WTC11 (cell line): ENCODE data around the gene MRS2. TPM values are rescaled to one million over a fixed set of nuclear protein-coding genes. Genes with fewer than 3 reads are reported as not detected.

Experiments
- ATAC-seq: fragments of 200-7000 bp; cut with Tn5 transposase; 2 replicates; pipeline ENCODE4 v1.10.0; 2021; ENCODE audit warnings: mild to moderate bottlenecking, moderate library complexity
- CTCF ChIA-PET: fragments of 300-600 bp; sonication (Branson Sonifier 250); formaldehyde crosslinking; loops from one replicate; lab custom pipeline; 2021; ENCODE audit warnings: antibody characterized with exemption; lab: Charles Lee
- POLR2A ChIA-PET: fragments of 350-600 bp; sonication (Branson Sonifier 250); formaldehyde crosslinking; loops from one replicate; lab custom pipeline; 2021; ENCODE audit warnings: antibody characterized with exemption; lab: Charles Lee
- DNase-seq: peaks from one replicate; pipeline ENCODE4 v3.0.0; 2021; ENCODE audit warnings: low spot score
- H3K27ac Mint-ChIP-seq: 2 replicates; pipeline ENCODE4 v1.8.0; 2021; ENCODE audit warnings: mixed read lengths
- H3K27me3 Mint-ChIP-seq: 2 replicates; pipeline ENCODE4 v1.8.0; 2021; ENCODE audit warnings: low read depth, mild to moderate bottlenecking, moderate library complexity, mixed read lengths
- H3K36me3 Mint-ChIP-seq: 2 replicates; pipeline ENCODE4 v1.8.0; 2021; ENCODE audit warnings: mixed read lengths
- H3K4me1 Mint-ChIP-seq: 2 replicates; pipeline ENCODE4 v1.8.0; 2022; ENCODE audit warnings: mixed read lengths
- H3K4me3 Mint-ChIP-seq: 2 replicates; pipeline ENCODE4 v1.8.0; 2021; ENCODE audit warnings: mild to moderate bottlenecking, moderate library complexity, mixed read lengths
- H3K9me3 Mint-ChIP-seq: 2 replicates; pipeline ENCODE4 v1.8.0; 2021; ENCODE audit warnings: mixed read lengths
- ATF1 ChIP-seq: sonication (generic); formaldehyde crosslinking; IDR thresholded peaks from 2 replicates; pipeline ENCODE4 v1.8.1; 2023; ENCODE audit warnings: mild to moderate bottlenecking, moderate library complexity, missing genetic modification reagents
- ATF2 ChIP-seq: sonication (generic); formaldehyde crosslinking; IDR thresholded peaks from 2 replicates; pipeline ENCODE4 v1.8.1; 2022; ENCODE audit warnings: low read depth, missing genetic modification reagents, borderline replicate concordance
- ATF6 ChIP-seq: sonication (generic); formaldehyde crosslinking; IDR thresholded peaks from 2 replicates; pipeline ENCODE4 v1.8.1; 2023; ENCODE audit warnings: mild to moderate bottlenecking, missing genetic modification reagents
- ELF4 ChIP-seq: sonication (generic); formaldehyde crosslinking; IDR thresholded peaks from 2 replicates; pipeline ENCODE4 v1.8.1; 2022; ENCODE audit warnings: low read depth, mild to moderate bottlenecking, moderate library complexity, missing genetic modification reagents
- FOXK1 ChIP-seq: sonication (generic); formaldehyde crosslinking; IDR thresholded peaks from 2 replicates; pipeline ENCODE4 v1.8.0; 2022; ENCODE audit warnings: mild to moderate bottlenecking, moderate library complexity, missing genetic modification reagents
- GRHL2 ChIP-seq: fragments of 250-450 bp; sonication (Bioruptor Pico); IDR thresholded peaks from 2 replicates; pipeline ENCODE4 v1.8.0; 2022; ENCODE audit warnings: mild to moderate bottlenecking, moderate library complexity; ENCODE audit not compliant: insufficient replicate concordance, severe bottlenecking
- KAT7 ChIP-seq: sonication (generic); formaldehyde crosslinking; IDR thresholded peaks from 2 replicates; pipeline ENCODE4 v1.8.1; 2023; ENCODE audit warnings: missing genetic modification reagents, mild to moderate bottlenecking, borderline replicate concordance
- NFATC4 ChIP-seq: fragments of 250-450 bp; sonication (Bioruptor Pico); IDR thresholded peaks from 2 replicates; pipeline ENCODE4 v1.9.0; 2021; ENCODE audit warnings: mild to moderate bottlenecking
- SOX15 ChIP-seq: fragments of 250-450 bp; sonication (Bioruptor Pico); IDR thresholded peaks from 2 replicates; pipeline ENCODE4 v1.9.0; 2021; ENCODE audit warnings: mild to moderate bottlenecking
- ZNF396 ChIP-seq: fragments of 250-450 bp; sonication (Bioruptor Pico); IDR thresholded peaks from 2 replicates; pipeline ENCODE4 v1.8.0; 2021; ENCODE audit warnings: mild to moderate bottlenecking, moderate library complexity, borderline replicate concordance
- ZNF416 ChIP-seq: fragments of 250-450 bp; sonication (Bioruptor Pico); IDR thresholded peaks from 2 replicates; pipeline ENCODE4 v1.9.0; 2021; ENCODE audit warnings: mild to moderate bottlenecking, inconsistent platforms
- ZNF423 ChIP-seq: fragments of 250-450 bp; sonication (Bioruptor Pico); IDR thresholded peaks from 2 replicates; pipeline ENCODE4 v2.1.2; 2022; ENCODE audit warnings: mild to moderate bottlenecking, moderate library complexity
- ZNF512 ChIP-seq: sonication (generic); formaldehyde crosslinking; IDR thresholded peaks from 2 replicates; pipeline ENCODE4 v1.8.1; 2022; ENCODE audit warnings: missing genetic modification reagents, borderline replicate concordance
- total RNA-seq: library from RNA; stranded (reverse); gene quantifications from 3 replicates; pipeline ENCODE4 v1.2.3, GENCODE V29; 2021
- TF ChIP-seq, protein P1 (sequence below): sonication (generic); formaldehyde crosslinking; IDR thresholded peaks from 2 replicates; pipeline ENCODE4 v1.8.0; 2022; ENCODE audit warnings: mild to moderate bottlenecking, missing genetic modification reagents
- TF ChIP-seq, protein P2 (sequence below): fragments of 250-450 bp; sonication (Bioruptor Pico); IDR thresholded peaks from 2 replicates; pipeline ENCODE4 v2.1.2; 2022; ENCODE audit warnings: mild to moderate bottlenecking, moderate library complexity
- TF ChIP-seq, protein P3 (sequence below): sonication (generic); formaldehyde crosslinking; IDR thresholded peaks from 2 replicates; pipeline ENCODE4 v1.8.1; 2023; ENCODE audit warnings: mild to moderate bottlenecking, missing genetic modification reagents, borderline replicate concordance
- TF ChIP-seq, protein P4 (sequence below): sonication (generic); formaldehyde crosslinking; conservative IDR thresholded peaks from 2 replicates; pipeline ENCODE4 v1.8.1; 2022; ENCODE audit warnings: mild to moderate bottlenecking, missing genetic modification reagents

The MRS2 gene
- total RNA-seq, 1 experiment from 2014 or later: 91.6 TPM

DNA sequence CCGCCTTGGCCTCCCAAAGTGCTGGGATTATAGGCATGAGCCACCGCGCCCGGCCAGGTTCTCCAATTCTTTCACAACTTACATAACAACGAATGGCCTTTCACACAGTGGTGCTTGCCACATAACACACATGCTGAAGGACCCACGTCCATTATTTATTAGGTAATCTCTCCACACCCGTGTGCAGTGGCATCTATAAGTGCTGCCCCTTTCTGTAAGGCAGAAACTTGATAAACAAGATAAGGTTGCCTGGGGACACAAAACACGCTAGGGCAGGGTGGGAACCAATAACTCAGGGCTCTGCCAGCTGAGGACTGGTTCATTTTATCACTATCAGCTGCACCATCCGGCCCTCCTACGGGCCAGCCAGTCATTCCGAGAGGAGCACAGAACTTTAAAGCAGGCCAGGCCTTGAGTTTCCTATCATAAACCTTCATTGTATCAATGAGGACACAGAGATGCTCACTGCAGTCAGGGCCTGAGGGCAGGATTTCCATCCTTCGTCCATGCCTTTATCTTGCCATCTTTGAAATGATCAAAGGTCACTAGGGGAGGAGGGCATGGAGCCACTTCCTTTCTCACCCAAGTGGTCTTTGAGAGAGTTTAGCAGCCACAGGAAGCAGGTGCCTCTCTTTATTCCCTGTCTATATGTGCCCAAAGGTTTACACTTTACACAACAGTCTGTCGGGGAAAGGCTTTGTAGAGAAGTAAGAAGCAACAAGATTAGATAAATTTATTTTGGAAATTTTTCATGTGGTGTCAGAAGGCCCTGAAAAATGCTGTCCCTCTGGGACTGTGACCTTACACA is 49.0 kb downstream of the MRS2 start:
- H3K27ac Mint-ChIP-seq: no peak overlapping the region
- DNase-seq: no peak
- no peaks in the 10 kb centered on the region for H3K36me3 Mint-ChIP-seq
- H3K4me3 Mint-ChIP-seq: no peak overlapping the region
- TF ChIP-seq ATF2: no peak
- TF ChIP-seq SOX15 (CRISPR knock-in tag): no peak
- TF ChIP-seq ZNF396: no peak
- TF ChIP-seq ATF6 (CRISPR knock-in tag): no peak
- no peak for TF ChIP-seq NFATC4 (CRISPR knock-in tag)
- no peak for TF ChIP-seq ZNF423 (CRISPR knock-in tag)
- no peak for TF ChIP-seq ATF1
- TF ChIP-seq ZNF416 (CRISPR knock-in tag): no peak
- TF ChIP-seq, protein P1, sequence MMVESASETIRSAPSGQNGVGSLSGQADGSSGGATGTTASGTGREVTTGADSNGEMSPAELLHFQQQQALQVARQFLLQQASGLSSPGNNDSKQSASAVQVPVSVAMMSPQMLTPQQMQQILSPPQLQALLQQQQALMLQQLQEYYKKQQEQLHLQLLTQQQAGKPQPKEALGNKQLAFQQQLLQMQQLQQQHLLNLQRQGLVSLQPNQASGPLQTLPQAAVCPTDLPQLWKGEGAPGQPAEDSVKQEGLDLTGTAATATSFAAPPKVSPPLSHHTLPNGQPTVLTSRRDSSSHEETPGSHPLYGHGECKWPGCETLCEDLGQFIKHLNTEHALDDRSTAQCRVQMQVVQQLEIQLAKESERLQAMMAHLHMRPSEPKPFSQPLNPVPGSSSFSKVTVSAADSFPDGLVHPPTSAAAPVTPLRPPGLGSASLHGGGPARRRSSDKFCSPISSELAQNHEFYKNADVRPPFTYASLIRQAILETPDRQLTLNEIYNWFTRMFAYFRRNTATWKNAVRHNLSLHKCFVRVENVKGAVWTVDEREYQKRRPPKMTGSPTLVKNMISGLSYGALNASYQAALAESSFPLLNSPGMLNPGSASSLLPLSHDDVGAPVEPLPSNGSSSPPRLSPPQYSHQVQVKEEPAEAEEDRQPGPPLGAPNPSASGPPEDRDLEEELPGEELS: no peak
- no peak for TF ChIP-seq ELF4 (CRISPR knock-in tag)
- TF ChIP-seq, protein P2, sequence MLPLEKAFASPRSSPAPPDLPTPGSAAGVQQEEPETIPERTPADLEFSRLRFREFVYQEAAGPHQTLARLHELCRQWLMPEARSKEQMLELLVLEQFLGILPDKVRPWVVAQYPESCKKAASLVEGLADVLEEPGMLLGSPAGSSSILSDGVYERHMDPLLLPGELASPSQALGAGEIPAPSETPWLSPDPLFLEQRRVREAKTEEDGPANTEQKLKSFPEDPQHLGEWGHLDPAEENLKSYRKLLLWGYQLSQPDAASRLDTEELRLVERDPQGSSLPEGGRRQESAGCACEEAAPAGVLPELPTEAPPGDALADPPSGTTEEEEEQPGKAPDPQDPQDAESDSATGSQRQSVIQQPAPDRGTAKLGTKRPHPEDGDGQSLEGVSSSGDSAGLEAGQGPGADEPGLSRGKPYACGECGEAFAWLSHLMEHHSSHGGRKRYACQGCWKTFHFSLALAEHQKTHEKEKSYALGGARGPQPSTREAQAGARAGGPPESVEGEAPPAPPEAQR (CRISPR knock-in tag): no peak
- no peak for TF ChIP-seq ZNF512 (CRISPR knock-in tag)
- TF ChIP-seq, protein P3, sequence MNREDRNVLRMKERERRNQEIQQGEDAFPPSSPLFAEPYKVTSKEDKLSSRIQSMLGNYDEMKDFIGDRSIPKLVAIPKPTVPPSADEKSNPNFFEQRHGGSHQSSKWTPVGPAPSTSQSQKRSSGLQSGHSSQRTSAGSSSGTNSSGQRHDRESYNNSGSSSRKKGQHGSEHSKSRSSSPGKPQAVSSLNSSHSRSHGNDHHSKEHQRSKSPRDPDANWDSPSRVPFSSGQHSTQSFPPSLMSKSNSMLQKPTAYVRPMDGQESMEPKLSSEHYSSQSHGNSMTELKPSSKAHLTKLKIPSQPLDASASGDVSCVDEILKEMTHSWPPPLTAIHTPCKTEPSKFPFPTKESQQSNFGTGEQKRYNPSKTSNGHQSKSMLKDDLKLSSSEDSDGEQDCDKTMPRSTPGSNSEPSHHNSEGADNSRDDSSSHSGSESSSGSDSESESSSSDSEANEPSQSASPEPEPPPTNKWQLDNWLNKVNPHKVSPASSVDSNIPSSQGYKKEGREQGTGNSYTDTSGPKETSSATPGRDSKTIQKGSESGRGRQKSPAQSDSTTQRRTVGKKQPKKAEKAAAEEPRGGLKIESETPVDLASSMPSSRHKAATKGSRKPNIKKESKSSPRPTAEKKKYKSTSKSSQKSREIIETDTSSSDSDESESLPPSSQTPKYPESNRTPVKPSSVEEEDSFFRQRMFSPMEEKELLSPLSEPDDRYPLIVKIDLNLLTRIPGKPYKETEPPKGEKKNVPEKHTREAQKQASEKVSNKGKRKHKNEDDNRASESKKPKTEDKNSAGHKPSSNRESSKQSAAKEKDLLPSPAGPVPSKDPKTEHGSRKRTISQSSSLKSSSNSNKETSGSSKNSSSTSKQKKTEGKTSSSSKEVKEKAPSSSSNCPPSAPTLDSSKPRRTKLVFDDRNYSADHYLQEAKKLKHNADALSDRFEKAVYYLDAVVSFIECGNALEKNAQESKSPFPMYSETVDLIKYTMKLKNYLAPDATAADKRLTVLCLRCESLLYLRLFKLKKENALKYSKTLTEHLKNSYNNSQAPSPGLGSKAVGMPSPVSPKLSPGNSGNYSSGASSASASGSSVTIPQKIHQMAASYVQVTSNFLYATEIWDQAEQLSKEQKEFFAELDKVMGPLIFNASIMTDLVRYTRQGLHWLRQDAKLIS: no peak
- TF ChIP-seq KAT7: no peak
- no peak for TF ChIP-seq FOXK1 (CRISPR knock-in tag)
- TF ChIP-seq GRHL2 (CRISPR knock-in tag): no peak
- TF ChIP-seq, protein P4, sequence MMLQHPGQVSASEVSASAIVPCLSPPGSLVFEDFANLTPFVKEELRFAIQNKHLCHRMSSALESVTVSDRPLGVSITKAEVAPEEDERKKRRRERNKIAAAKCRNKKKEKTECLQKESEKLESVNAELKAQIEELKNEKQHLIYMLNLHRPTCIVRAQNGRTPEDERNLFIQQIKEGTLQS: no peak
- TF ChIP-seq, all 79 proteins: peak for 0
- no peak for ATAC-seq
- ChIA-PET CTCF (interaction anchor here (0.7 kb wide), 1 partner anchor 69 kb away, joined by 3 read pairs; no protein-coding TSS in a partner anchor), POLR2A (no interaction called here)
- Mint-ChIP-seq H3K4me1 (0 out of 2 replicates have a peak, but pooled peaks cover 3% of the 10 kb centered on the region), H3K9me3 (no peaks in the 10 kb centered on the region), H3K27me3 (no peaks in the 10 kb centered on the region)
